ENCODE data around the gene TEP1.

- TF ChIP-seq EP300 (IDR thresholded peaks at IDR 0.05; ENCODE audit: borderline replicate concordance in 1 of 2, control insufficient read depth in 1 of 2, low read depth in 2 of 2, low read length in 2 of 2) (no peak), CTCF (IDR thresholded peaks at IDR 0.05 in 2 of 3, conservative IDR thresholded peaks at IDR 0.05 in 1 of 3; ENCODE audit: control insufficient read depth in 2 of 3, extremely low read depth in 1 of 3, insufficient read depth in 1 of 3, low read depth in 3 of 3, low read length in 3 of 3) (no peak), POLR2A (IDR thresholded peaks at IDR 0.05; ENCODE audit: low read depth, low read length) (no peak), JUNB (IDR thresholded peaks at IDR 0.05) (no peak), POLR2AphosphoS5 (IDR thresholded peaks at IDR 0.05; ENCODE audit: low read length) (no peak), PBX3 (IDR thresholded peaks at IDR 0.05; ENCODE audit: insufficient replicate concordance, low read depth, low read length) (no peak)
Observed at GRCh38 chr14:20434701-20435581, 21.6 kb upstream of the TEP1 start.
